RWPE1 (cell line): Measurements from ENCODE around the gene PLCG1.
"Not testable (repeated sequence)": the region's sequence is repeated elsewhere in the genome, so short reads cannot be mapped to it uniquely, and the experiment has no call there.

Experiments used
- CTCF ChIA-PET: fragments of 350-600 bp; sonication (Branson Sonifier 250); formaldehyde crosslinking; extraction: SDS; loops from one replicate; lab custom pipeline; 2021; lab: Yijun Ruan, JAX
- POLR2A ChIA-PET: fragments of 400-600 bp; formaldehyde crosslinking; extraction: SDS; loops from one replicate; lab custom pipeline; 2020; ENCODE audit warnings: antibody characterized with exemption; ENCODE audit not compliant: low non-redundant PET; lab: Yijun Ruan, JAX
- DNase-seq: peaks from one replicate; pipeline ENCODE4 v3.0.0; 2012; ENCODE audit warnings: low spot score
- H3K27ac ChIP-seq: fragments of 450-650 bp; 2 replicates; pipeline ENCODE4 v1.5.1; 2017
- CTCF ChIP-seq: fragments of 450-650 bp; conservative IDR thresholded peaks from 2 replicates; pipeline ENCODE4 v1.5.1; 2017; ENCODE audit warnings: low read depth, mild to moderate bottlenecking

The PLCG1 gene

GRCh38 chr20:41121399-41121798 lies 15.9 kb upstream of the PLCG1 start:
- POLR2A ChIA-PET = no interaction called here

GRCh38 chr20:41123631-41124030 lies 13.7 kb upstream of the PLCG1 start:
- POLR2A ChIA-PET = no interaction called here
- no peak for TF ChIP-seq CTCF
- no peak for DNase-seq
- CTCF ChIA-PET = no interaction called here
- H3K27ac ChIP-seq = no peak overlapping the region

More at GRCh38 chr20:41121399-41121798, 15.9 kb upstream of the PLCG1 start:
- no peak for TF ChIP-seq CTCF
- no peak overlapping the region for H3K27ac ChIP-seq
- CTCF ChIA-PET = interaction anchor here (1.2 to 2.5 kb wide), 3 partner anchors 13 to 218 kb away, joined by 3 to 12 read pairs (median 6); no protein-coding TSS in a partner anchor
- DNase-seq = no peak

- no peak for DNase-seq
- H3K27ac ChIP-seq = no peak overlapping the region
- TF ChIP-seq CTCF = no peak
- CTCF ChIA-PET = interaction anchor here (0.6 to 1.0 kb wide), 3 partner anchors 12 to 199 kb away, joined by 3 read pairs; no protein-coding TSS in a partner anchor
- POLR2A ChIA-PET = no interaction called here
These were observed 12.8 kb upstream of the PLCG1 start for GRCh38 chr20:41124451-41125094.

GRCh38 chr20:41125530-41126457 lies 11.5 kb upstream of the PLCG1 start:
- POLR2A ChIA-PET = no interaction called here
- no peak for TF ChIP-seq CTCF
- DNase-seq = no peak
- CTCF ChIA-PET = interaction anchor here (0.6 kb wide), 1 partner anchor 214 kb away, joined by 3 read pairs; no protein-coding TSS in a partner anchor
- peak overlapping the region; percentile 29 for H3K27ac ChIP-seq

GRCh38 chr20:41126719-41127118 lies 10.6 kb upstream of the PLCG1 start:
- no peak for TF ChIP-seq CTCF
- DNase-seq = no peak
- ChIA-PET CTCF (interaction anchor here (0.6 kb wide), 1 partner anchor 213 kb away, joined by 3 read pairs; no protein-coding TSS in a partner anchor), POLR2A (no interaction called here)
- H3K27ac ChIP-seq = no peak overlapping the region; the same call in 1 of the 2 replicates

GRCh38 chr20:41128317-41128716 lies 9.0 kb upstream of the PLCG1 start:
- POLR2A ChIA-PET, H3K27ac ChIP-seq, DNase-seq, CTCF ChIA-PET: not testable (repeated sequence)
